Measurements from ENCODE around the gene EPHX1.

EPHX1 gene

GRCh38 chr1:225842074-225842473 is 32.1 kb downstream of the EPHX1 start:
- H3K4me1 ChIP-seq (ENCODE audit: insufficient read depth, poor library complexity, severe bottlenecking), result no peaks in the 10 kb centered on the region
- no peak for DNase-seq (ENCODE audit: low spot score)
- TF ChIP-seq, protein P1, sequence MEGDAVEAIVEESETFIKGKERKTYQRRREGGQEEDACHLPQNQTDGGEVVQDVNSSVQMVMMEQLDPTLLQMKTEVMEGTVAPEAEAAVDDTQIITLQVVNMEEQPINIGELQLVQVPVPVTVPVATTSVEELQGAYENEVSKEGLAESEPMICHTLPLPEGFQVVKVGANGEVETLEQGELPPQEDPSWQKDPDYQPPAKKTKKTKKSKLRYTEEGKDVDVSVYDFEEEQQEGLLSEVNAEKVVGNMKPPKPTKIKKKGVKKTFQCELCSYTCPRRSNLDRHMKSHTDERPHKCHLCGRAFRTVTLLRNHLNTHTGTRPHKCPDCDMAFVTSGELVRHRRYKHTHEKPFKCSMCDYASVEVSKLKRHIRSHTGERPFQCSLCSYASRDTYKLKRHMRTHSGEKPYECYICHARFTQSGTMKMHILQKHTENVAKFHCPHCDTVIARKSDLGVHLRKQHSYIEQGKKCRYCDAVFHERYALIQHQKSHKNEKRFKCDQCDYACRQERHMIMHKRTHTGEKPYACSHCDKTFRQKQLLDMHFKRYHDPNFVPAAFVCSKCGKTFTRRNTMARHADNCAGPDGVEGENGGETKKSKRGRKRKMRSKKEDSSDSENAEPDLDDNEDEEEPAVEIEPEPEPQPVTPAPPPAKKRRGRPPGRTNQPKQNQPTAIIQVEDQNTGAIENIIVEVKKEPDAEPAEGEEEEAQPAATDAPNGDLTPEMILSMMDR (IDR thresholded peaks at IDR 0.05; ENCODE audit: poor library complexity, severe bottlenecking), result no peak
- H3K9me3 ChIP-seq (ENCODE audit: severe bottlenecking), result no peaks in the 10 kb centered on the region
- no peak overlapping the region for H3K27ac ChIP-seq (ENCODE audit: poor library complexity, severe bottlenecking)
- H3K4me3 ChIP-seq (ENCODE audit: severe bottlenecking), result no peak overlapping the region
- no peak for ATAC-seq (ENCODE audit: low read depth)
- no peaks in the 10 kb centered on the region for H3K27me3 ChIP-seq (ENCODE audit: insufficient read depth, poor library complexity, severe bottlenecking)
- H3K36me3 ChIP-seq (ENCODE audit: low read depth), result no peaks in the 10 kb centered on the region

DNA sequence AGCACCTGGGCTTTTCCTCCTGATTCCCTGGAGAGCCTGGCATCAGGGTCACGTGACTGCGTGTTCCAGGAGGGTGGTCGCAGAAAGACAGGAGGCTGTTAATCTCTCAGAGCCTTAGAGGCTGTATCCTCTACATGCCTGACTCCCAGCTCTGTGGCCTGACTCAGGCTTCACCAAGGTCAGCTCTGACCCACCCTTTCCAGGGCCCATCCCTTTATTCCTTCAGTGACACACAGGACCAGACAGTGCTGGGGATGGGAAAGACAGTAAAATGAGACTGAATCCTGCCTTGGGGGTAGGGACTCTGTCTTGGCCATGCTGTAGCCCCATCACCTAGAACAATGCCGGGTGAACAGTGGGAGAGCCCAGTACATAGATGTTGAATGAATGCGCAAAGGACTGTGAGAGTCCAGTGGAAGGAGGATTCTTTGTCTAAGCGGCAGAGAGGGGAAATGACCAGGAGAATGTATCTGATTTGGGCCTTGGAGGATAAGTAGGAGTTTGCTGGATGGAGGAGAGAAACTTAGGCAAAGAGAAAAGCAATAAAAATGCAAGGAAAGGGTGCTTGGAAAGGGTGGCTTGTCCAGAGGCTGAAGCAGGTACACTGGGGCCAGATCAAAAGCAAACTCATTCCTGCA is 33.0 kb downstream of the EPHX1 start:
- Histone ChIP-seq H3K4me3 (ENCODE audit: severe bottlenecking) (no peak overlapping the region), H3K9me3 (ENCODE audit: severe bottlenecking) (no peaks in the 10 kb centered on the region), H3K27ac (ENCODE audit: poor library complexity, severe bottlenecking) (no peak overlapping the region), H3K27me3 (ENCODE audit: insufficient read depth, poor library complexity, severe bottlenecking) (no peaks in the 10 kb centered on the region), H3K36me3 (ENCODE audit: low read depth) (no peaks in the 10 kb centered on the region), H3K4me1 (ENCODE audit: insufficient read depth, poor library complexity, severe bottlenecking) (no peaks in the 10 kb centered on the region)
- DNase-seq (ENCODE audit: low spot score) (no peak), ATAC-seq (ENCODE audit: low read depth) (no peak)
- TF ChIP-seq, protein P1 (IDR thresholded peaks at IDR 0.05; ENCODE audit: poor library complexity, severe bottlenecking), result no peak

DNA sequence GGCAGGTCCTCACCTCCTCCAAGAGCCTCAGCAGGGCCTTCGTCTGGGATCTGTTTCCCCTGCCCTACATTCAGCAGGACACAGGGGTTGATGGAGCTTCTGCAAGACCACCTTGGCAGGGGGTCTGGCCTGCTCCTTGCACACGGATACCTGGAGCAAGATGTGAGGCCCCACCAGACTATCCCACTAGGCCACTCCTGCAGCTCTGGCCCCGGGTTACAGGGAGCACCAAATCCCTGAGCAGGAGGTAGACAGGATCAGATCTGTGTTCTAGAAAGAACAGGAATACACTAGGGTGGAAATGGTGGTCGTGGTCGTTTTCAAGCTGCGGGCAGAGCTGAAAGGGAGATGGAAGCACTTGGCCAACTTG is 33.5 kb downstream of the EPHX1 start:
- TF ChIP-seq, protein P1 (IDR thresholded peaks at IDR 0.05; ENCODE audit: poor library complexity, severe bottlenecking), result no peak
- Histone ChIP-seq H3K27me3 (ENCODE audit: insufficient read depth, poor library complexity, severe bottlenecking) (no peaks in the 10 kb centered on the region), H3K9me3 (ENCODE audit: severe bottlenecking) (no peaks in the 10 kb centered on the region), H3K36me3 (ENCODE audit: low read depth) (no peaks in the 10 kb centered on the region), H3K27ac (ENCODE audit: poor library complexity, severe bottlenecking) (no peak overlapping the region), H3K4me1 (ENCODE audit: insufficient read depth, poor library complexity, severe bottlenecking) (no peaks in the 10 kb centered on the region), H3K4me3 (ENCODE audit: severe bottlenecking) (no peak overlapping the region)
- ATAC-seq (ENCODE audit: low read depth), result no peak
- no peak for DNase-seq (ENCODE audit: low spot score)

- H3K9me3 ChIP-seq (ENCODE audit: severe bottlenecking), result no peaks in the 10 kb centered on the region
- DNase-seq (ENCODE audit: low spot score), result no peak
- H3K4me3 ChIP-seq (ENCODE audit: severe bottlenecking), result no peak overlapping the region
- no peaks in the 10 kb centered on the region for H3K36me3 ChIP-seq (ENCODE audit: low read depth)
- H3K27ac ChIP-seq (ENCODE audit: poor library complexity, severe bottlenecking), result no peak overlapping the region
- H3K27me3 ChIP-seq (ENCODE audit: insufficient read depth, poor library complexity, severe bottlenecking), result no peaks in the 10 kb centered on the region
- TF ChIP-seq, protein P1 (IDR thresholded peaks at IDR 0.05; ENCODE audit: poor library complexity, severe bottlenecking), result no peak
- H3K4me1 ChIP-seq (ENCODE audit: insufficient read depth, poor library complexity, severe bottlenecking), result no peaks in the 10 kb centered on the region
- no peak for ATAC-seq (ENCODE audit: low read depth)
These were observed 34.5 kb downstream of the EPHX1 start for GRCh38 chr1:225844236-225845061.

DNA sequence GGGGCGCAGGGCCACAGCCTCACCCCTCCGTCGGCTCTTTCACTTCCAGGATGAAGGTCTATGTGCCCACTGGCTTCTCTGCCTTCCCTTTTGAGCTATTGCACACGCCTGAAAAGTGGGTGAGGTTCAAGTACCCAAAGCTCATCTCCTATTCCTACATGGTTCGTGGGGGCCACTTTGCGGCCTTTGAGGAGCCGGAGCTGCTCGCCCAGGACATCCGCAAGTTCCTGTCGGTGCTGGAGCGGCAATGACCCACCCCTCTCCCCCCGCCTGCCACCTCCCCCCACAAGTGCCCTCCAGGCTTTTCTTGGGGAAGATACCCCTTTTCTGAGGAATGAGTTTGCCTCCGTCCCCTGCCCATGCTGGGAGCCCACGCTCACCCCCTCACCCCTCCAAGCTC is 35.2 kb downstream of the EPHX1 start:
- no peaks in the 10 kb centered on the region for H3K27me3 ChIP-seq (ENCODE audit: insufficient read depth, poor library complexity, severe bottlenecking)
- no peak overlapping the region for H3K4me3 ChIP-seq (ENCODE audit: severe bottlenecking)
- DNase-seq (ENCODE audit: low spot score) (no peak), ATAC-seq (ENCODE audit: low read depth) (no peak)
- no peaks in the 10 kb centered on the region for H3K9me3 ChIP-seq (ENCODE audit: severe bottlenecking)
- no peak overlapping the region for H3K27ac ChIP-seq (ENCODE audit: poor library complexity, severe bottlenecking)
- TF ChIP-seq, protein P1 (IDR thresholded peaks at IDR 0.05; ENCODE audit: poor library complexity, severe bottlenecking), result no peak
- no peaks in the 10 kb centered on the region for H3K4me1 ChIP-seq (ENCODE audit: insufficient read depth, poor library complexity, severe bottlenecking)
- no peaks in the 10 kb centered on the region for H3K36me3 ChIP-seq (ENCODE audit: low read depth)
